Suprapubic skin (tissue), 3 donors: ENCODE results near the gene SORCS2.

Source experiments
- CTCF ChIP-seq, 2 donors: fragments of 200-600 bp in 1 of 2; fragments of 450-650 bp in 1 of 2; sonication (generic) in 1 of 2; IDR thresholded peaks; one replicate each; pipeline ENCODE4 v1.5.1; 2016 to 2019; ENCODE audit warnings: antibody characterized with exemption in 2 of 2, mild to moderate bottlenecking in 1 of 2, moderate library complexity in 1 of 2
- EP300 ChIP-seq: sonication (generic); formaldehyde crosslinking; IDR thresholded peaks from one replicate; pipeline ENCODE4 v1.6.1; 2017; ENCODE audit warnings: antibody characterized with exemption
- POLR2A ChIP-seq, 2 donors: fragments of 450-650 bp; IDR thresholded peaks; one replicate each; pipeline ENCODE4 v1.6.1; 2017; ENCODE audit warnings: antibody characterized with exemption in 2 of 2, mild to moderate bottlenecking in 2 of 2, moderate library complexity in 2 of 2

- TF ChIP-seq POLR2A (IDR thresholded peaks at IDR 0.05) (no peak), CTCF (IDR thresholded peaks at IDR 0.05) (no peak), EP300 (no peak)
Observed at GRCh38 chr4:7254736-7255487, 62.6 kb downstream of the SORCS2 start.
